Measurements from ENCODE around the gene HOXB6. TPM values are rescaled to one million over a fixed set of nuclear protein-coding genes. Genes with fewer than 3 reads are reported as not detected.

HOXB6 gene
- total RNA-seq, 1 donor from 2014 or later = not detected

DNA sequence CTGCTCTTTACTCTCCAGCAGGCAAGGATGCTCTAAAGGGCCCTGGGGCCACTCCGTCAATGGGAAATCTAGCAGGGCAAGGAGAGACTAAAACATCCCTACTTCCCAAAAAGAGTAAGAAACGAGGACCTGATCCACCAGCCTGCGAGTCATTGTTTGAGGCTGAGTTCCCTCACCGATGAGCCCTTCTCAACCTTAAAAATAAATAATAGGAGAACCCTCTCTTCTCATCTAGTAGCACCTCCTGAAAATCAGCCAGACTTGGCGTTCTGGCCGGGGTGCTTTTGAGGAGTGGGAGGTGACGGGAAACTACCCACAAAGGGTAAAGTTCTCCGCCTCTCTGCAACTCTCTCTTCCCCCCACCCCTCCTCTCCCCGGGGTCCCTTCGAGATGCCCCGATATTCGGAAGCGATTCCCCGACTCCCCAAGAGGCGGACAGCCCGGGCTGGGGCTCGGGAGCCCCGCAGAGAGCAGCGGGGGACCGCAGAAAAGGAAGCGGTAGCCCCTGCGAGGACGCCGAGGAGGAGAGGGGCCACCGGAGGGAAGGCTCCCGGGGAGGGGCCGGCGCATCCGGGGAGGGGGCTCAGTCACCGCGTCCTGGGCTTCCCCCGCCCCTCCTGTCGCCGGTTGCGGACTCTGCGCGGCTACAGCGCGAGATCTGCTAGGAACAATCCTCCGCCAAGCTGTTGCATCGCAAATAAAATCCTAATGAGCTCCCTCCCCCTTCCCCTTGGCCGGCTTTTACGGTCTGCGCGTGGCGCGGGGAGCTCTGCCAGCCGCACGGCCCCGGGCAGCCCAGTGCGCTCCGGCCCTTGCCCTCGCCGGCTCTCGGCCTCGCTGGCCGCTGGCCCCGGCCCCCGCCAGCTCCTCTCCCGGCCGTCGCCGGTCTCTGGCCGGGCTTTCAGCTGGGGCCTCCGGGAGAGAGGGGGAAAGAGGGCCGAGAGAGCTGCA is 20.0 kb upstream of the HOXB6 start:
- peak overlapping the region; percentile 62 for H3K4me3 Mint-ChIP-seq (ENCODE audit: unreplicated experiment)
- peaks cover 2% of the 10 kb centered on the region for H3K36me3 Mint-ChIP-seq (ENCODE audit: unreplicated experiment)
- H3K9me3 Mint-ChIP-seq (ENCODE audit: unreplicated experiment) = no peaks in the 10 kb centered on the region
- DNase-seq (ENCODE audit: extremely low spot score, unreplicated experiment) = no peak
- no peak overlapping the region for H3K27ac Mint-ChIP-seq (ENCODE audit: unreplicated experiment)
- H3K4me1 Mint-ChIP-seq (ENCODE audit: unreplicated experiment) = peaks cover 5% of the 10 kb centered on the region
- peaks cover 84% of the 10 kb centered on the region for H3K27me3 Mint-ChIP-seq (ENCODE audit: unreplicated experiment)
- TF ChIP-seq, protein P1, sequence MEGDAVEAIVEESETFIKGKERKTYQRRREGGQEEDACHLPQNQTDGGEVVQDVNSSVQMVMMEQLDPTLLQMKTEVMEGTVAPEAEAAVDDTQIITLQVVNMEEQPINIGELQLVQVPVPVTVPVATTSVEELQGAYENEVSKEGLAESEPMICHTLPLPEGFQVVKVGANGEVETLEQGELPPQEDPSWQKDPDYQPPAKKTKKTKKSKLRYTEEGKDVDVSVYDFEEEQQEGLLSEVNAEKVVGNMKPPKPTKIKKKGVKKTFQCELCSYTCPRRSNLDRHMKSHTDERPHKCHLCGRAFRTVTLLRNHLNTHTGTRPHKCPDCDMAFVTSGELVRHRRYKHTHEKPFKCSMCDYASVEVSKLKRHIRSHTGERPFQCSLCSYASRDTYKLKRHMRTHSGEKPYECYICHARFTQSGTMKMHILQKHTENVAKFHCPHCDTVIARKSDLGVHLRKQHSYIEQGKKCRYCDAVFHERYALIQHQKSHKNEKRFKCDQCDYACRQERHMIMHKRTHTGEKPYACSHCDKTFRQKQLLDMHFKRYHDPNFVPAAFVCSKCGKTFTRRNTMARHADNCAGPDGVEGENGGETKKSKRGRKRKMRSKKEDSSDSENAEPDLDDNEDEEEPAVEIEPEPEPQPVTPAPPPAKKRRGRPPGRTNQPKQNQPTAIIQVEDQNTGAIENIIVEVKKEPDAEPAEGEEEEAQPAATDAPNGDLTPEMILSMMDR (IDR thresholded peaks at IDR 0.05) = no peak

DNA sequence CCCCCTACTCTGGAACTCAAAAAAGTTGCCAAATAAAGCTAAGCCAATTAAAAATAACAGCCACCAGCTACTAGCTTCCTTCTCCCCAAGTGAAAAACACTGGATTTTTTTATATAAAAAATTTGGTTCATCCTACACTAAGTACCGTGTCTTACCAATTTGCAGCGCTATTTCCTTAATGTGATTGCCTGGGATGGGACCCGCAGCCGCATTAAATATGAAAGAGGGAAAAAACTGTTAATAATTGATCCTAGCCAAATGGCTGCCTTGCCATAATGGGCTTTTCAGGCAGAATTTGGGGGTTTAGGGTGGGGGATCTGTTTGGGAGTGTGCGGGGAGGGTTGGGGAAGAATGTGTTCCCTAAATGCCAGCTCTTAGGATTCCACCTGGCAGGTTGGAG is 19.3 kb upstream of the HOXB6 start:
- DNase-seq (ENCODE audit: extremely low spot score, unreplicated experiment) = no peak
- Mint-ChIP-seq H3K36me3 (ENCODE audit: unreplicated experiment) (peaks cover 2% of the 10 kb centered on the region), H3K4me1 (ENCODE audit: unreplicated experiment) (peaks cover 9% of the 10 kb centered on the region), H3K4me3 (ENCODE audit: unreplicated experiment) (no peak overlapping the region), H3K27me3 (ENCODE audit: unreplicated experiment) (peaks cover 82% of the 10 kb centered on the region), H3K9me3 (ENCODE audit: unreplicated experiment) (no peaks in the 10 kb centered on the region), H3K27ac (ENCODE audit: unreplicated experiment) (no peak overlapping the region)
- TF ChIP-seq, protein P1 (IDR thresholded peaks at IDR 0.05) = no peak

DNA sequence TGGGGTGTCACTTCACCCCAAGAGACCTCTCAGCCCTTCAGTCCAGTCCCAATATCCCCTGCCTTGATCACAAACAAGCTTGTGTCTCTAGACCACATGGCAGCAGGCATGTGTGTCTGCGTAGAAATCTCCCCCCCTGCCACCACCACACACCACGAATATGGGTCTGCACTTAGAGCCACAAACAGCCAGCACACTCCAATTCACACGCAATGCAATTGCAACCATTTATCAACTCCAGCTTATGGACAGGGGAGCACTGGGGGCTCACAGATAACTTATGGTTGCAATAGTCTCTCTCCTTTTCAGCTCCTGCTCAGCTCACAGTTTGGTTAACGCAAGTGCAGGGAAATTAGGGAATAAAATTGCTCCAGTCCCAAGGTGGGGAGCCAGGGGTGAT is 18.8 kb upstream of the HOXB6 start:
- TF ChIP-seq, protein P1 (IDR thresholded peaks at IDR 0.05) = no peak
- Mint-ChIP-seq H3K27ac (ENCODE audit: unreplicated experiment) (no peak overlapping the region), H3K4me1 (ENCODE audit: unreplicated experiment) (peaks cover 11% of the 10 kb centered on the region), H3K27me3 (ENCODE audit: unreplicated experiment) (peaks cover 82% of the 10 kb centered on the region), H3K9me3 (ENCODE audit: unreplicated experiment) (no peaks in the 10 kb centered on the region), H3K4me3 (ENCODE audit: unreplicated experiment) (no peak overlapping the region), H3K36me3 (ENCODE audit: unreplicated experiment) (peaks cover 2% of the 10 kb centered on the region)
- DNase-seq (ENCODE audit: extremely low spot score, unreplicated experiment) = no peak

DNA sequence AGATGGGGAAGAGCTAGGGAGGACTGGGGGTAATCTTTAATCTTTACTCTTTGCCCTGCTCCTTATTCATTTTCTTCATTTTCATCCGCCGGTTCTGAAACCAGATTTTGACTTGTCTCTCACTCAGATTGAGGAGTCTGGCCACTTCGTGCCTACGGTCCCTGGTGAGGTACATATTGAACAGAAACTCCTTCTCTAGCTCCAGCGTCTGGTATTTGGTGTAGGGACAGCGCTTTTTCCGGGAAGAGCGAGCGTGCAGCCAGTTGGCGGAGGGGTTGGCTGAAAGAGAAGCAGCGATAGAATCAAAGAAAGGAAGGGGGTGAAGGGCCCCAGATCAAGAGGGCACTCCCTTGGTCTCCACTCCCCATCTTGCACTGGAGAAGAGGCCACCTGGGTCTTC is 18.1 kb upstream of the HOXB6 start:
- peaks cover 81% of the 10 kb centered on the region for H3K27me3 Mint-ChIP-seq (ENCODE audit: unreplicated experiment)
- H3K4me1 Mint-ChIP-seq (ENCODE audit: unreplicated experiment) = peaks cover 16% of the 10 kb centered on the region
- H3K27ac Mint-ChIP-seq (ENCODE audit: unreplicated experiment) = no peak overlapping the region
- no peaks in the 10 kb centered on the region for H3K9me3 Mint-ChIP-seq (ENCODE audit: unreplicated experiment)
- H3K4me3 Mint-ChIP-seq (ENCODE audit: unreplicated experiment) = no peak overlapping the region
- DNase-seq (ENCODE audit: extremely low spot score, unreplicated experiment) = no peak
- peaks cover 2% of the 10 kb centered on the region for H3K36me3 Mint-ChIP-seq (ENCODE audit: unreplicated experiment)
- TF ChIP-seq, protein P1 (IDR thresholded peaks at IDR 0.05) = no peak
